ENCODE measurements around the gene FAF1.

- TF ChIP-seq EZH2 (IDR thresholded peaks at IDR 0.05; ENCODE audit: insufficient read depth, poor library complexity, severe bottlenecking) (no peak), EZH2phosphoT487 (IDR thresholded peaks at IDR 0.05; ENCODE audit: insufficient read depth, low read depth) (no peak)
These were observed 507.4 kb downstream of the FAF1 start for GRCh38 chr1:50452700-50453099.

Data from GM23248 (cell line).